MM.1S (cell line): ENCODE data around the gene TMEM59L.

ENCODE experiments used
- EZH2 ChIP-seq: fragments of 300-600 bp; sonication (generic); optimal IDR thresholded peaks from 2 replicates; pipeline ENCODE3; 2017; ENCODE audit warnings: low read depth, mild to moderate bottlenecking, antibody characterized with exemption, low read length, mixed read lengths
- EZH2phosphoT487 ChIP-seq: fragments of 300-600 bp; sonication (generic); IDR thresholded peaks from 2 replicates; pipeline ENCODE4 v1.6.1; 2018; ENCODE audit warnings: antibody characterized with exemption, low read length
- TF ChIP-seq, protein P1 (sequence below): fragments of 300-600 bp; sonication (generic); IDR thresholded peaks from 2 replicates; pipeline ENCODE4 v1.5.1; 2016; ENCODE audit warnings: antibody characterized with exemption, low read length, mixed read lengths

DNA sequence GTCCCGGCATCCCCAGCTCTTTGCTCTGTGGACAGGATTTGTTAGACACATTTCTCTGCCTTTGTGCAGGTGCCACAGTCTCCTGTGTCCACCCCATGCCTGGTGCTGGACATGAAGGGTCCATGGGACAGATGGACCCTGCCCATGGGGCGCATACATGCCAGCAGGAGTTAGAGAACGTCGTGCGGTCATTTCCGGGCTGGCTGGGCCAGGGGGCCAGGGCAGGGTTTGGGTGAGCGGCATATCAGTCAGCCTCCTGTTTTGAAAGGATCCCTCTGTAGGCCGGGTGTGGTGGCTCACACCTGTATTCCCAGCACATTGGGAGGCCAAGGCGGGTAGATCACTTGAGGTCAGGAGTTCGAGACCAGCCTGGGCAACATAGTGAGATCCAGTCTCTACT lies 35.1 kb downstream of the TMEM59L start:
- TF ChIP-seq, protein P1, sequence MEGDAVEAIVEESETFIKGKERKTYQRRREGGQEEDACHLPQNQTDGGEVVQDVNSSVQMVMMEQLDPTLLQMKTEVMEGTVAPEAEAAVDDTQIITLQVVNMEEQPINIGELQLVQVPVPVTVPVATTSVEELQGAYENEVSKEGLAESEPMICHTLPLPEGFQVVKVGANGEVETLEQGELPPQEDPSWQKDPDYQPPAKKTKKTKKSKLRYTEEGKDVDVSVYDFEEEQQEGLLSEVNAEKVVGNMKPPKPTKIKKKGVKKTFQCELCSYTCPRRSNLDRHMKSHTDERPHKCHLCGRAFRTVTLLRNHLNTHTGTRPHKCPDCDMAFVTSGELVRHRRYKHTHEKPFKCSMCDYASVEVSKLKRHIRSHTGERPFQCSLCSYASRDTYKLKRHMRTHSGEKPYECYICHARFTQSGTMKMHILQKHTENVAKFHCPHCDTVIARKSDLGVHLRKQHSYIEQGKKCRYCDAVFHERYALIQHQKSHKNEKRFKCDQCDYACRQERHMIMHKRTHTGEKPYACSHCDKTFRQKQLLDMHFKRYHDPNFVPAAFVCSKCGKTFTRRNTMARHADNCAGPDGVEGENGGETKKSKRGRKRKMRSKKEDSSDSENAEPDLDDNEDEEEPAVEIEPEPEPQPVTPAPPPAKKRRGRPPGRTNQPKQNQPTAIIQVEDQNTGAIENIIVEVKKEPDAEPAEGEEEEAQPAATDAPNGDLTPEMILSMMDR = no peak
- TF ChIP-seq EZH2phosphoT487 = no peak
- no peak for TF ChIP-seq EZH2
